Epithelial cell of esophagus (primary cell): ENCODE results near the gene C2orf92.
A peak's percentile ranks its signal among the peaks of the same experiment; 100 is the strongest.
"Not testable (repeated sequence)": the region's sequence is repeated elsewhere in the genome, so short reads cannot be mapped to it uniquely, and the experiment has no call there.

Source experiments
- DNase-seq: peaks from one replicate; pipeline ENCODE4 v3.0.0; 2010; ENCODE audit warnings: low read depth
- H3K4me3 ChIP-seq: 2 replicates; pipeline ENCODE4 v1.5.1; 2011; ENCODE audit warnings: mild to moderate bottlenecking, low read length, control low read depth
- CTCF ChIP-seq: IDR thresholded peaks from 2 replicates; pipeline ENCODE4 v1.5.1; 2011; ENCODE audit warnings: low read depth, mild to moderate bottlenecking, low read length, control low read depth, inconsistent platforms; ENCODE audit not compliant: insufficient read depth; ENCODE audit errors: missing control alignments

Gene C2orf92

DNA sequence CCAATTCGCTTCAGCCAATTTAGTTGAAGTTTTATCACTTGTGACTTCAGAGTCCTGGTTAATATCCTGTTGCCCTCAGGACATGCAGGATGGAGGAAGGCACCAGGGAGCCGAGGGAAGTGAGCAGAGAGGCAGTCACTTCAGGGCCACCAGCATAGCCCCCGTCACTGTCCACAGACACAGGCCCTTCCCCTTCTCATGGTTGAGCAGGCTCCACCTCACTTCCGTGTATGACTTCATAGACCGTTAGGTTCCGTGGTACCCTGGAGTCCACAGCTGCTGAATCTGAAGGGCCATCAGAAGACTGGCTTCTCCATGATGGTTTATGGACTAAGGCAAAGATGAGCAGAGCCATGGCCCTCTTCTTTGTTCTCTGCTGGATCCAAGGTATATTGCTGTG, at the start of gene C2orf92:
Gene C2orf92, plus strand, starts transcription at position 266 of the 400 bp plus-strand sequence. Its CDS starts 76 bp downstream, at position 342.
- no peak within 1 kb of the TSS for H3K4me3 ChIP-seq
- no peak for DNase-seq
- no peak for TF ChIP-seq CTCF

DNA sequence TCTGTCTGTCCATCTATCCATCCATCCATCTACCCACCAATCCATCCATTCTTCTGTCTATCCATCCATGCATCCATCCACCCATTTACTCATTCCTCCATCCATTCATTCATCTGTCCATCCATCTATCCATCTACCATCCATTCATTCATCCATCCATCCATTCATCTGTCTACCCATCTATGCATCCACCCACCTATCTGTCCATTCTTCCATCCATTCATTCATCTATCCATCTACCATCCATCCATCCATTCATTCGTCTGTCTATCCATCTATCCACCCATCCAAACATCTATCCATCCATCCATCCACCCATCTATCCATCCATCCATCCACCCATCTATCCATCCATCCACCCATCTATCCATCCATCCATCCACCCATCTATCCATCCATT, 49.0 kb upstream of the C2orf92 start:
- H3K4me3 ChIP-seq, DNase-seq: not testable (repeated sequence)

DNA sequence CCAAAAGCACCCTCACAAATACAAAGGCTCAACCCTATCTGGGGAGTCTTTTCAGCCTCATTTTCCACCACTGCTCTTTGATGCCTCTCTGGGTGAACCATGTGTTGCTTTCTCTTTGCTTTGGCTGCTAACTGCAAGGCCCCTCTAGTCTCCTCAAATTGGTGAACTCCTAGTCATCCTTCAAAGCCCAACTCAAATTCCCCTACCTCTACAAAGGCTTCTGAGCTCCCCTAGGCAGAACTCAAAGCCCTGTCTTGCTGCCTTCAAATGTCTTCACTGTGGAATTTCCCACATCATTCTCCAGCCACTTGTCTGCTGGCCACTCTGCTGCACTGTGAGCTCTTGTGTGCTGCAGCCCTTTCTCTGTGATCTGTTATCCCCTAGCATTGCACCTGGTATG, 46.5 kb upstream of the C2orf92 start:
- not testable (repeated sequence) for DNase-seq, H3K4me3 ChIP-seq

GRCh38 chr2:97625354-97626048, 44.0 kb upstream of the C2orf92 start:
- not testable (repeated sequence) for DNase-seq, H3K4me3 ChIP-seq

GRCh38 chr2:97626049-97626430, 43.5 kb upstream of the C2orf92 start:
- DNase-seq: peak; percentile 10
- not testable (repeated sequence) for H3K4me3 ChIP-seq

- no peak overlapping the region for H3K4me3 ChIP-seq
- no peak for TF ChIP-seq CTCF
- DNase-seq: no peak
Observed at GRCh38 chr2:97644023-97644717, 25.3 kb upstream of the C2orf92 start.

DNA sequence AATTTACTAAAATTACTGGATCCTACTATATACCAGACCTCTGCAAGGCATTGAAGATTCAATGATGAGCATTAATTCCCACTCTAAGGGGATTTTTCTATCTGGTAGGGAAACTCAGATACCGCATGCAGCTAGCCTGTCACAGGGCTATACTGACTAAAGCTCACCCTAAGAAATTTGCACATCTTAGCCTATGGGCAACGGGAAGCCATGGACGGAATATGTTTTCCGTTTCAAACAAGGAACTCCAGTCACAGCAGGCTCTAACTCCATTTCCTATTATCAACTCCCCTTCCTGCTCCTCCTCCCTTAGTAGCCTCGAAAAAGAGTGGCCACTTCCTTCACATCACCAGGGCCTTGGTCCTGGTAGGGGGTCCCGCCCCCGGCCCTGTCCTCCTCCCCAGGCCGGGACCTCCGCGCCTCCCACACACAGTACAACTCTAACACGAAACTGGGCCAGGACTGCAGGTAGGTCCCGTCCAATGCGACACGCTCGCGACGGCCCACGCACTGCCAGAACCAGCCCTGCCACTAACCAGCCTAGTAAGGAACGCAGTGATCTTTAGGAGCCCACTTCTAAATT, 24.3 kb upstream of the C2orf92 start:
- no peak for TF ChIP-seq CTCF
- peak overlapping the region; percentile 96 for H3K4me3 ChIP-seq
- DNase-seq: no peak

- no peak for TF ChIP-seq CTCF
Observed at GRCh38 chr2:97645695-97646629, 23.6 kb upstream of the C2orf92 start, which contains the start of gene COX5B. Gene COX5B (plus strand): TSS chr2:97646062. CDS start chr2:97646087, 25 bp downstream.

DNA sequence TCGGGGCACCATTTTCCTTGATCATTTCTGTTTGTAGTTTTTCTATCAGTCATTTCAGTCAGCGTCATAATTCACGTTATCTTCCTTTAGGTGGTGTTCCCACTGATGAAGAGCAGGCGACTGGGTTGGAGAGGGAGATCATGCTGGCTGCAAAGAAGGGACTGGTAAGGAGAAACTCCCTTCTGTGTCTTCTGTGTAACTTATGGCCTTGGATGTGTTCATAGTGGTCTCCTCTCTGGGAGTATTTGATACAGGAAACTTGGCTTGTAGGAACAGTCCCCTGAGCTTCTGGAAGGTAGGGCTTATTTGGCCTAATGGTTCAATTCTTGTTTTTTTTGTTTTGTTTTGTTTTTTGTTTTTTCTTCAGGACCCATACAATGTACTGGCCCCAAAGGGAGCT, 22.5 kb upstream of the C2orf92 start:
- no peak for TF ChIP-seq CTCF
- peak overlapping the region; percentile 96 for H3K4me3 ChIP-seq
- DNase-seq: no peak

More at GRCh38 chr2:97645695-97646629, 23.6 kb upstream of the C2orf92 start, which contains the start of gene COX5B:
- peak; percentile 97 for DNase-seq
- H3K4me3 ChIP-seq: peak within 1 kb of the TSS; percentile 96
